ENCODE results near the gene APLN.

The APLN gene

DNA sequence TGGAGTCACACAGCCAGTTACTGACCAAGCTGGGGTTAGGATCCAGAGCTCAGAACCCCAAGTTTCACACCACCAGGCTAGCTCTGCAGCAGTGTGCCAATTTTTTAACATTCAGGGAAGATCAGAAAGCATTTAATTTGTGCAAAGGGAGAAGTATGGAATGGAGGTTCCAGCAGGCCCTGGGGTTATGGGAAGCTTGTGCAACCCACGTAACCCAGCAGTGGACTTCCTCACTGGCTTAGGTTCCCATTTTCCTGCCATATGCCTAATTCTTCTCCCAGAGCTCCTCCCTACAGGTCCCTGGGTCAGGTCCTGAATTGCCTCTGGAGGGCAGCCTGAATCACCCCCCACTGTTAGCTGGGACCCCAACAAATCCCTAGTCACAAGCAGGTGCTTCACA is 14.0 kb downstream of the APLN start:
- DNase-seq (ENCODE audit: low read depth), result no peak

DNA sequence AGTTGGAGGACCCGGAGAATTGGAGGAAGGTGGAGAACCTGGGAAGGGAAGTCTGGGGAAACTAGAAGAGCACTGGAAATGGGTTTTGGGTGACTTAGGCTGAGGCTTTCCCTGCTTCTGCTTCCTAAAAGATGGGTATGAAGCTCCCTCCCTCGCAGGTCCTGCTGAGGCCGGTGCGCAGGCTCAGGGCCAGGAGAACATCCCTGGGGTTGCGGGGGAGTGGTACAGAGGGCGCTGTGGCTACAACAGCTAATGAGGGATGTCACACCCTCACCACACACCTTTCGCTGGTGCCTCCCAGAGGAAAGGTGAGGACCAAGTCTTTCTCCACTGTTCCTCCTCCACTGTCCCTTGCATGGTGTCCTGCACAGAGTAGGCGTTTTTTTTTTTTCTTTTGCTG is 15.8 kb downstream of the APLN start:
- DNase-seq (ENCODE audit: low read depth), result no peak

DNA sequence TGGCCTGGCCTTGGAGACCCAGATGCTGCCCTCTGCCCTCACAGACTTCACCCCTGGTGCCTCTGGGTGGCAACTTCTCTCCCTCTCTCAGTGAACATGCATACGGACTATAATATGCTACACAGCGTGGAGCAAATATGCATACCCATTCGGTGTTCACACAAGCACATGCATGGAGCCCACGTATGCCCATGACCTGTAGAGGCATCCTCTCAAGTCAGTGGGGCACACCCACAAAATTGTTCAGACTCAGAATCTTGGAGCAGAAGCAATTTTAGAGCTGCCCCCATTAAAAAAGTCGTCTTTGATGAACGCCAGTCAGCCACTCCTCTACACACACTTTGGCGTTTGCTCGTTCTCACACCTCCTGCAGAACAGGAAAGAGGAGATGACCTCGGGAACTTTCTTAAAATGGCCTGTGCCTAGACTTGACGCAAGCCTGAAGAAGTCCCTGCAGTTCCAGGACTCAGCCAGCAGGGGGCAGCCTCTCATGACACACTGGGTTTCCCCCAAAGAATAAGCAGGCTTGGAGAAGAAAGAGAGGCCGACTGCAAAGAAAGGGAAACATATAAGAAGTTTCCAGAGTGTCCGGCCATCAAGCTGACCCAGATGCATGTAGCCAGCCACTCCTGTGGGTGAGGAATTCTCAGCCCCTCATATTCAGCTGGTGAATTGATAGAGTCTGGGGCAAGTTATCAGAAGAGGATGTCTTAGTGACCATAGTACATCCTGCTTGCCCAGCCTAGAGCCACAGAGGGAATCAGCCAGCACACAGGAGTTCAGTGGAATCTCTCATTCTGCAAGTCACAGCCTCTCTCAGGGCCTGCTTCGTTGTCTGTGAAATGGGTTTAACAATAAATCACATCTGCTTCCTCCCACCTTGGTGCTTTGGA is 17.3 kb downstream of the APLN start:
- peak; percentile 56 for DNase-seq (ENCODE audit: low read depth)

DNA sequence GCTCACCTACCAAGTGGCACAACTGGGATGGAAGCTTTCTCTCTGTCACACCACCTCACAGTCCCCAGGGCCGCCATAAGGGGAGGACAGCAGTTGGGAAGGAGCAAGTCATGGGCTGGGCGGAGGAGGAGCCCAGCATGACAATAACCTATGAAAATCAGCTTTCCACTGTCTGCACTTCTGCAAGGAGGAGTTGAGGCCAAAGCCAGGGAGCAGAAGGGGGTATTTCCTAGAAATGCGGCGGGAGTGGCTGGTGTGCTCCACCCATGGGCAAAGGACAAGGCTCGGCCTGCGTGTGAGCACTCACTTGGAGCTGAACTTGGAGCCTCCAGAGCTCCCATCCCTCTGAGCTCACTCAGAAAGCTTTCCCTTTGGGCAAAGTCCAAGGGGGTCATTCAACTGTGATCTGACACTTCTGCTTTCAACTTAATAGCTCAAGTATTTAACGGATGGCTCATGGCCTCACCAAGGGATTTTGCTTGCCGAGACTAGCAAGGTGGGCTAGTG is 18.5 kb downstream of the APLN start:
- DNase-seq (ENCODE audit: low read depth), result no peak

DNA sequence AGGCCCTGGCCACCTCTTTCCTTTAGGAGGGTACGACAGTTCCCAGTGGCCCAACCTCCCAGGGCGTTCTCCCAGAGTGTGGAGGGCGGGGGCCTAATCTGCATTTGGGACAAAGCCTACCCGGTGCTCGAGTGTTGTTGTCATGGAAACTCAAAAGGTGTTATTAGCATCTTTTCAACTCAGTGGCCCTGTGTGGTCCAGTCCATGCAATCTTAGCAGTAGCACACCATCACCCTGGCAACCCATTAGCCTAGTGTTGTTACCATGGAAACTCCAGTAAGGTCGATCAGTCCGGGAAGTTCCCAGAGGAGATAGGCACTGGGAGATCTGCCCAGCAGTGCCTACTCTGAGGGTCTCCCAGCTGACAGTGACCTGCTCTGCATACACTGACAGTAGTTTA is 20.2 kb downstream of the APLN start:
- no peak for DNase-seq (ENCODE audit: low read depth)

DNA sequence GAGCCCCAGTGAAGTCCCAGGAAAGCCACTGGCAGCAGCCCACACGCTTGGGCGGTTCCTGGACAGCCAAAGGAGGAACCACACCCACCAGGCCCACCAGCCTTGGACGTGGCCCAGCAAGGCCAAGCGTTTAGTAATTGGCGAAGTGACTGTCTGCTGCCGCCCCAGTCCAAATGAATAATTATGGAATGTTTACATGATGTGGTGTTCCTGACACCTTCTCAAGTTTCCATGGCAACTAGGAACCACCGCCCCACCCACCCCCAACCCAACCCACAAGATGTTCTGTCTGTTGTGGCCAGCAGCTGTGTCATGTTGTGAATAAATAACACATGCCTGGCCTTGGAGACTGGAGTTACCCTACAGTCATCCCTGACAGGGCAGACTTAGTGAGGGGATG is 22.3 kb downstream of the APLN start:
- peak; percentile 40 for DNase-seq (ENCODE audit: low read depth)

DNA sequence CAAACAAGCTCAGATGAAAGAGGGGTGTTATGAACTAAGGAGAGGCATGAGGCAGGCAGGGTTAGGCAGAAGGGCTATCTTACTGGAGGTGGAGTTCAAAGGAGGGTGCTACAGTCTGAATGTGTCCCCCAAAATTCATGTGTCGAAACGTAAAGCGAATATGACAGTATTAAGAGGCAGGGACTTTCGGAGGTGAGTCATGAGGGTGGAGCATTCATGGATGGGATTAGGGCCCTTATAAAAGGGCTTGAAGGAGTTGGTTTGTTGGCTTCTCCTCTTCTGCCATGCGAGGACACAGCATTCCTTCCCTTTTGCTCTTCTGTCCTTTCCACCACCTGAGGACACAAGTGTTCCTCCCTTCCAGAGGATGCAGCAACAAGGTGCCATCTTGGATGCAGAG is 22.9 kb downstream of the APLN start:
- DNase-seq (ENCODE audit: low read depth), result no peak

DNA sequence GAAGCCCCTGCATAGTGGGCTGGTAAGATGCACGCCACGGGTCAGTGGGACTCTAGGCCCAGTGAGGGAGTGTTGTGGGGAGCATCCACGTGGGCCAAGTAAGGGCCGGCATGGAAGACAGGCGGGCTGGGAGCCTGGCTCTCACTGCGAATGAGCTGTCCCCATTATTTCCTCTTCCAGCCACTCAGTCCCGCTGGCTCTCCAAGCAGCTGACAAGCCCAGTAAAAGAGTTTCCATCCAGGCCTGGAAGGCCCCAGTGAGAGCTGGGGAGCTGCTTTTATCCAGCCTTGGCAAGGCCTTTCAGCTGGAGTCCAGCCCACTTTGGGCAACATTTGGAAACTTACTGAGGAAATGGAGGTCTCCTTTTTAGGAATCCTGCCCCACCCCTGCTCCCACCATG is 24.9 kb downstream of the APLN start:
- DNase-seq (ENCODE audit: low read depth), result no peak

DNA sequence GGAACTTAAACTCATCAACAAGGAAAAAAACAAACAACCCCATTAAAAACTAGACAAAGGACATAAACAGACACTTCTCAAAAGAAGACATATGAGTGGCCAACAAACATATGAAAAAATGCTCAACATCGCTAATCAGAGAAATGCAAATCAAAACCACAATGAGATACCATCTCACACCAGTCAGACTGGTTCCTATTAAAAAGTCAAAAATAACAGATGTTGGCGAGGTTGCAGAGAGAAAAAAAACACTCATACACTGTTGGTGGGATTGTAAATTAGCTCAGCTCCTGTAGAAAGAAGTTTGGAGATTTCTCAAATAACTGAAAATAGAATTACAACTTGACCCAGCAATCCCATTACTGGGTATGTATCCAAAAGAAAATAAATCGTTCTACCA is 28.7 kb downstream of the APLN start:
- DNase-seq (ENCODE audit: low read depth), result no peak

DNA sequence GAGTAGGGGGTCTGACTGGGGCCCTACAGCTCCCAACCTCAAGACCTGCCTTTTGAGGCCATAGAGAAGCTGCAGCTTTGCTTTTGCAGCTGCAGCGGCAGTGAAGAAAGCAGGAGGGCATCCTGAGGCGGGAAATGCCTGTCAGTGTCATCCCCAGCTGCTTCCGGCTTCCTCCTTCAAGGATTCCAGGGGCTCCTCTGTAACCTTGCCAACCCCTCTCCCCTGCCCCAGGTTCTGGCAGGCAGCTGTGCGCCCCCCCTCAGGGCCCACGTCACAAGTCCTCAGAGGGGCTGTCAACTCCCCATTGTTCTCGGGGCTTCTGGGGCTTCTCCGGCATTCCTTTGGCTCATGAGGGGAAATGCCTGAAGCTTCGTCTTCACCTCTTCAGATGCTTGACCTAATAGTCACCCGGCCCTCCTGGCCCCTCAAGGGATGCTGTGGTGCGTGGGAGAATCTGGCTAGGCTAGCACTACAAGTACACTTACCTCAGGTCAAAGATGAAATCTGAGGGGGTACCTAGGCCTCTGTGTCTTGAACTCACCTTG is 31.9 kb downstream of the APLN start:
- DNase-seq (ENCODE audit: low read depth), result no peak

DNA sequence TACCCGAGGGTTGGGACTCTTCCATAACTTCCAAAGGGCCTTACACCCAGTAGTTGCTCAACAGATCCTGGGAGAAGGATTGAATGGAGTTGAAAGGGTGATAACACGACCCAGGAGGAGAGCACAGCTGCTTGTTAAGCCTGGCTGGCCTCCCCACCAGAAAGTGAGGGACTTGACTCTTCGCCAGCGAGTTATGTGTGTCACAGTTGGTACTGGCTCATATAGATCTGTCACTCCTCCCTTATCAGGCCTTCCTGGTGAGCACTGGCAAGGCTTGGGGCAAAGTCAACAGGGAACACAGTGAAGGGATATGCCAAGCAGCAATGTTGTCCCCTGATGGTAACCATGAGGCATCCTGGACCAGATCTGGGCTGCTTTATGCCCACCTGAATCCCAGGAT is 35.8 kb downstream of the APLN start:
- DNase-seq (ENCODE audit: low read depth), result no peak

DNA sequence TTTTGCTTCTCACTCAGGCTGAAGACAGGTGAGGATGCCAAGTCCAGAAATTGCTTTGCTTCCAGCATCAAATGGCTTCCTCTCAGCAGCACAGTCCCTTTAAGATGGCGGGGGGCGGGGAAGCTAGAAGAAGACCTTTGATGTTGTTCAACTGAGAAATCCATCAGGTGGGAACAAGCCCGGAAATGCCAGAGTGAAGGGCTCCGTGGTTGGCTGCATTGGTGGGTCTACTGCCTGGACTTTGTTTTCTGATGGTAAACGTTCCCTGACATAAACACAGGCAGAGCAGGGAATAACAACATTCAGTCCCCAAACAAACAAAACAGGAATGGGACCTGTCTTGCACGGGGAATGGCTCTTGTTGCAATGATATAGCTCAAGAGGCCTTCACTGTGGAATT is 37.3 kb downstream of the APLN start:
- DNase-seq (ENCODE audit: low read depth), result no peak

DNA sequence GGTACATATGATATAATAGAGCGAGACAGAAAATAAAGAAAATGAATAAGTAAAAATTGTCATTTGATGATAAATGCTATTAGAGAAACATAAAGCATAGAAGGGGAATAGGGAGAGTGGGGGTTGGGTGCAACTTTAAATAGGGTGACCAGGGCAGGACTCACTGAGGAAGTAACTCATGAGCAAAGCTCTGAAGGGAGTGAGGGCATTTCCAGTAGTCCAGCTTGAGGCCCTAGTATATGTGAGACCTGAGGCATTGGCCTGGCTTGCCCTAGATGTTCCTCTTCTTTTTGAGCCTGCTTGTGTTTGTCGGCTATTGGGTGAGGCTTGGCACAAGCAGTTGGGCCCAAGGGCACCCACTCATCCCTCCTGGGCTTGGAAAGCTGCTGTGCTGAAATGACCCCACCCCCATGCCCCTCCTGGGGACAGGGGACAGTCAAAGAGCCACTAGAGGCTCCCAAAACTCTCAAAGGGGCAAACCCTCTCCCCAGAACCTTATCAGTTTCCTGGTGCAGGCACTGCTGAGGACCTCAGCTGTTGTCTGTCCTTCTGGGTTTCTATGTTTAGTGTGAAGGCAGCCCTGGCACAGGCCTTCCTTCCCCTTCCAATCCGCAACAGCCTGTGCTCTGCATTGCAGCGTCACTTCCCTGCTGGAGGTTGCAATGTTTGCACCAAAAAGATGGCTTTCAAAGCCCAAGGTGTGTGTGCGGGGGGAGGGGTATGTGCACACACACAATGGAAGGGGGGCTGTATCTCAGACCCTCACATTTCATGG is 40.1 kb downstream of the APLN start:
- no peak for DNase-seq (ENCODE audit: low read depth)

DNA sequence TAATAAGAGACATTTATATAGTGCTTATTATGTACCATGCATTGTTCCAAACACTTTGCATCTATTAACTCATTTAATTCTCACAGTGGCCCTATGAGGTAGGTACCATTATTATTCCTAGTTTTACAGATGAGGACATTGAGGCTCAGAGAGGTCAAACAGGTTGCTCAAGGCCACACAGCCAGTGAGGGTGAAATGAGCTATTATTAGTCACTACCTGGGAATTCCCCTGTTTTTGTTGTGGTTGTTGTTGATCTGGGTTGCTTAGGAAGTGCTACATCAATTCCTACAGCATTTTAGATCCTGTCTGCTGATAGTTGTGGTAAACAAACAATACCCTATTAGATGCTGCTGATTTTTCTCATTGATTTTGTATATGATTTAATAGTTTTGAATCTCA is 41.2 kb downstream of the APLN start:
- DNase-seq (ENCODE audit: low read depth), result no peak

DNA sequence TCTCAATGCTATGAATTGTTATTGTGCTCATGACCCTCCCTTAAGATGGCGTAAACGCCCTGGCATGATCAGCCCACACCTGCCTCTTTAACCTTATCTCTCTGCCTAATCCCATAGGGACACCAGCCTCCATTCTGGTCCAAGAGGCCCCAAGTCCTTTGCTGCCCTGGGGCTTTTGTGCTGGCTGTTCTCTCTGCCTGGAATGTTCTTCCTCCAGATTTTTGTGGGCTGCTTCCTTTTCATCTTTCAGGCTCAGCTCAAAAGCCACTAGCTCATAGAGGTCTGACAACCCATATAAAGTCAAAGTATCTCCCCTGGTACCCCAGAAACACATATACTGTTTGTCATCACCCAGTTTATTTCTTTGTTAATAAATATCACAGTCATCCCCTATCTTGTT is 42.4 kb downstream of the APLN start:
- no peak for DNase-seq (ENCODE audit: low read depth)

DNA sequence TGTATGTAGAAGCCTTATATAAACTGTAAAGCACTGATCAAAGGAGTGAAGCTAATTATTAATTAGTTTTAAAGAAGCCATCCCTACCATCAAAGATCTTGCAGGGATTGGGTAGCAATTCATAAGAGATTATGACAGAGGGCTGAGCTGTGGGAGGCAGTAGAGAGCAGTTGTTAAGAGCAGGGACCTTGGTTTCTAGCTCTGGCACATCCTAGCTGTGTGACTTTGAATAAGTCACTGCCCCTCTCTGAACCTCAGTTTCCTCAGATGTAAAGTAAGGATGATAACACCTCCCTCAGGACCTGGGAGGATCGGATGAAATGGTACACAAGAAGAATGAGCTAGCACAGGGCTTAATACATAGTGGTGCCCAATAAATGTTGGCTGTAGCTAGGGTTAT is 45.4 kb downstream of the APLN start:
- DNase-seq (ENCODE audit: low read depth), result no peak

DNA sequence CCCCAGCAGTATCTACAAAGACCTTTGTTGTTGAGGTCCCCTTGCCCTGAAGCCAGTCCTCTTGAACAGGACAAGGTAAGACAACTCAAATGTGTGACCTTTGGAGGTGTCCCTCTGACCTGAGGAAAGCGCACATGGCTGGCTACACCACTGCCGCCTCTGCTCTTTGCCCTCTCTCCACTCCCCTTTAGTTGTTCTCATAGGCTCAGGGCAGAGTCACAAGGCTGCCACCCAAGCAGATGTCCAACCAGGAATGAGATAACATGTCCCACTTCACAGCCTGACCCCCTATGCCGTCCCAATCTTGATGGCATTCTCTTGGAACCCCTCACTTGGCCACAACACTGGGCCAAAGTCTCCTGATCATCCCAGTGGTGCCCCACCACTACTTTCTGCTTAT is 46.3 kb downstream of the APLN start:
- no peak for DNase-seq (ENCODE audit: low read depth)

DNA sequence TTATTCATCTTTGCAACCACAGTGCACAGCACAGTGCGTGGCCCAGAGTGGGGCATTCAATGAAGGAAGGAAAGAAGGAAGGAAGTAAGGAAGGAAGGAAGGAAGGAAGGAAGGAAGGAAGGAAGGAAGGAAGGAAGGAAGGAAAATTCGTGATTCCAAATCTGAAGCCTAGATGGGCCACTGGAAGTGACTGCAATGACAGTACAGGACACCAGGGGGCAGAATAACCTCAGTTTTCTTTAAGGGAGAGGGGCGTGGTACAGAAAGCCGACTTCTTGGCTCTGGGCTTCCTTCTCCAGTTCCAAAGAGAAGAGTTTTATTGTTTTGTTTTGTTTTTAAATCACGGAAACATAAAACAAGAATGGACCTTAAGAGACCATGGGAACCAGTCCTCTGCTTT is 47.8 kb downstream of the APLN start:
- peak; percentile 38 for DNase-seq (ENCODE audit: low read depth)

DNA sequence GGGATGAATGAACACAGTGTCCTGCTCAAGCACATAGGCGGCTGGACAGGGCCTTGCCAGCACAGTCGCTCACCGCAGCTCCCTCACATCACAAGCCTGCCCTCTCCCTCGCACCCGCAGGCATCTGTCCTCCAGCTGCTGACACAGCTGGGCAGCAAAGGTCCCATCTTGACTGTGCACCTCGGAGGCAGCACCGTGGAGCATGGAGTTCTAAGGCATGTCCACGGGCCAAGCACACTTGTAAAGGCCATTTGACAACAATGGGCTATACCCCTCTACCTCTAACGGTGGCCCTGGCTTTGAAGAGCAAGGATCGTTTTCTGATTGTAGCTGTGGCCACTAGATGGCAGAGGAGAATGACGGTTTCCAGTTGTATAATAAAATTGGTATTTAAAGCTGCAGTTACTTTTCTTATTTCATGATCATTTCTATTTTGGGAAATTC is 53.8 kb downstream of the APLN start:
- peak; percentile 17 for DNase-seq (ENCODE audit: low read depth)

DNA sequence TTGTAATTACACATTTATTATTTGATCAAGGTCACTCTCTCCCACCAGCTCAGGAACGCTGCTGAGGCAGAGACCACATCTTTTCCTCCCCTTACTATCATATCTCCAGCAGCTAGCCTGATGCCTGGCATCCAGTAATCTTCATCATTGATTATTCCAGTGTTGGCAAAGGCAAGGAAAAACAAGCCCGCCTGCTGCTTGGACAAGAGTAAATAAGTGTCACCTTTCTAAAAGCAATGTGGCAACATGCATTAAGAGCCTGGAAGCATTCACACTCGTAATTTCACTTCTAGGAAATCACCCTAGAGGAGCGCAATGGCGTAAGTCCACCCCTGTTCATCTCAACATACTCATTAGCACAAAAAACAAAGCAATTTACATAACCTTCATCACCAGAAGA is 54.8 kb downstream of the APLN start:
- DNase-seq (ENCODE audit: low read depth), result no peak

DNA sequence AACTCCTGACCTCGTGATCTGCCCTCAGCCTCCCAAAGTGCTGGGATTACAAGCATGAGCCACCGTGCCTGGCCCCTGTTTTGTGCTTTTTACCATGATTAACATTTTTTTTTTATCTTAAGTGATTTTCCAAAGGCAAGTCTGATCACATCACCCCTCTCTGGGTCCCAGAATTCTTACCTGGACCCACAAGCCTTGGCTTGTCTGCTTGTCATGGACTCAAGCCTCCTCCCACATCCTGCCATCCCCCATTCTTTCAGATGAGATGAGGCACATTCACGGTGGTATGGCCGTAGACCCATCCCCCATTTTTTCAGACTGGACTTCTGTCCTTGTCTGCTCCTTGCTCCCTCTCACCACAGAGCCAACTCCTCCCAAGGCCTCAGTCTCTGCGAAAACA is 55.3 kb downstream of the APLN start:
- no peak for DNase-seq (ENCODE audit: low read depth)

DNA sequence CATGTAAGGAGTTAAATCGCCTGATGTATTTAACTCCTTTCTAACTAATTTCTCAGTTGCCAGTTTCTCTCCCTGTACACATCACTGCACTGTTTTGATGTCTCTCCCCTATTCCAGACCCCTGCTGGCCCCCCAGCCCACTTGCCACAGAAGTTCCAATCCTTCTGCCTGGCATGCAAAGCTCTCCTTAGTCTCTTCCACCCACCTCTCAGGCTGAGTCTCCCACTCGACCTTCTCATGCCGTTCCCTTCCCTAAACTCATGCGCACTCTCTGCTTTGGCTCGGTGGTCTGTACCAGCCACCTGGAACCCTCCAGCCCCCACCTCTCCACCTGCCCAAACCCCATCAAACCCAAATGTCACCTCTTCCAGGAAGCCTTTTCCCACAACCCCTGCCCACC is 56.9 kb downstream of the APLN start:
- DNase-seq (ENCODE audit: low read depth), result no peak

DNA sequence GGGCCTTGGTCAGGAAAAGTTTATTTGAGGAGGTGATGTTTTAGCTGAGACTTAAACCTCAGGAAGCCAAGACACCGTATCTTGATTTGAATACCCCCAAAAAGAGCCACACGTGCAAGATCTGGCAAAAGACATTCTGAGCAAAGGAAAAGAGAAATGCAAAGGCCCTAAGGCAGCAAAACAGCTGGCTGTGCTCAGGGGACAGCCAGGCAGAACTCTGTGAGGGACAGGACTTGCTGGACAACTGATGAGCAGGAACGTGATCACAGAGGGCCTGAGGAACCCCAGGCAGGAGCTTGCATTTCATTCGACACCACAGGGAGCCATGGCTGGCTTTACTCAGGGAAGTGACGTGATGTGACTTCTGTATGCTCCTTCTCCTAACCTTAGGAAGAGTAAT is 58.7 kb downstream of the APLN start:
- DNase-seq (ENCODE audit: low read depth), result no peak

All from fibroblast of the conjunctiva (primary cell).